Measurements from ENCODE around the gene ECT2. TPM values are rescaled to one million over a fixed set of nuclear protein-coding genes. Genes with fewer than 3 reads are reported as not detected.

Gene ECT2
- polyA plus RNA-seq, 3 donors: 2.6 to 3.3 (median 2.7) TPM

- peaks cover 84% of the 10 kb centered on the region for H3K79me2 ChIP-seq (ENCODE audit: insufficient read depth, low read length)
- peak overlapping the region in 5 of 7 donors; percentile 7 to 80 (median 10) for H3K27ac Mint-ChIP-seq
- WGBS (ENCODE audit: insufficient coverage): 88% methylated on average over 1 of the region's 2 CpGs
These were observed 43.5 kb upstream of the ECT2 start for GRCh38 chr3:172707030-172707429.

GRCh38 chr3:172707967-172708366 lies 42.6 kb upstream of the ECT2 start:
- Mint-ChIP-seq H3K27me3 (ENCODE audit: low read depth in 3 of 3) (no peaks in the 10 kb centered on the region), H3K9me3 (no peaks in the 10 kb centered on the region), H3K4me1 (peaks cover 43% of the 10 kb centered on the region), H3K27ac (peak overlapping the region in 1 of 7 donors; percentile 67), H3K36me3 (peaks cover 6 to 7% of the 10 kb centered on the region in 2 donors), H3K4me3 (no peak overlapping the region)
- no peak overlapping the region for H3K27ac ChIP-seq (ENCODE audit: low read depth in 1 of 2, low read length in 2 of 2)
- no CpG with 5 or more reads among the region's 1 CpG for WGBS (ENCODE audit: insufficient coverage)
- intact Hi-C loops (cut with micrococcal nuclease): no loop called here
- H3K79me2 ChIP-seq (ENCODE audit: insufficient read depth, low read length): peaks cover 75% of the 10 kb centered on the region
- no peak overlapping the region for H2AFZ ChIP-seq (ENCODE audit: insufficient read depth, low read depth, low read length, poor library complexity, severe bottlenecking)
- no peak overlapping the region for H3K4me2 ChIP-seq (replicated peaks; ENCODE audit: extremely low read depth, low read length, poor library complexity, severe bottlenecking)
- peak in 1 of 3 donors; percentile 26 for DNase-seq
- H3K4me3 ChIP-seq (replicated peaks in 1 of 3; ENCODE audit: low read depth in 2 of 3, low read length in 3 of 3): no peak overlapping the region
- H3K9ac ChIP-seq (ENCODE audit: insufficient read depth, low read length, poor library complexity, severe bottlenecking): no peak overlapping the region
- no peaks in the 10 kb centered on the region for H3K27me3 ChIP-seq (ENCODE audit: control insufficient read depth in 2 of 2, insufficient read depth in 2 of 2, low read length in 2 of 2)
- peaks cover 28 to 35% of the 10 kb centered on the region in 2 donors for H3K4me1 ChIP-seq (ENCODE audit: control insufficient read depth in 1 of 2, insufficient read depth in 2 of 2, low read length in 2 of 2)
- no peak for TF ChIP-seq CTCF (IDR thresholded peaks at IDR 0.05)
- H4K20me1 ChIP-seq (ENCODE audit: insufficient read depth, low read length): peaks cover 9% of the 10 kb centered on the region
- H3K36me3 ChIP-seq (replicated peaks in 1 of 2; ENCODE audit: control insufficient read depth in 1 of 2, insufficient read depth in 2 of 2, low read length in 2 of 2): no peaks in the 10 kb centered on the region
- H3K9me3 ChIP-seq (replicated peaks in 1 of 2; ENCODE audit: control insufficient read depth in 1 of 2, insufficient read depth in 1 of 2, low read length in 2 of 2): no peaks in the 10 kb centered on the region

More at GRCh38 chr3:172707030-172707429, 43.5 kb upstream of the ECT2 start:
- no peak overlapping the region for H3K4me3 ChIP-seq (replicated peaks in 1 of 3; ENCODE audit: low read depth in 2 of 3, low read length in 3 of 3)
- no peak overlapping the region for H3K4me2 ChIP-seq (replicated peaks; ENCODE audit: extremely low read depth, low read length, poor library complexity, severe bottlenecking)
- H4K20me1 ChIP-seq (ENCODE audit: insufficient read depth, low read length): peaks cover 14% of the 10 kb centered on the region
- TF ChIP-seq CTCF (IDR thresholded peaks at IDR 0.05): no peak
- H3K4me1 ChIP-seq (ENCODE audit: control insufficient read depth in 1 of 2, insufficient read depth in 2 of 2, low read length in 2 of 2): peaks cover 29 to 35% of the 10 kb centered on the region in 2 donors
- H3K4me3 Mint-ChIP-seq: no peak overlapping the region
- H3K9ac ChIP-seq (ENCODE audit: insufficient read depth, low read length, poor library complexity, severe bottlenecking): no peak overlapping the region
- peak in 2 of 3 donors; percentile 22 to 31 for DNase-seq
- no peak overlapping the region for H2AFZ ChIP-seq (ENCODE audit: insufficient read depth, low read depth, low read length, poor library complexity, severe bottlenecking)
- H3K27me3 ChIP-seq (ENCODE audit: control insufficient read depth in 2 of 2, insufficient read depth in 2 of 2, low read length in 2 of 2): no peaks in the 10 kb centered on the region
- H3K36me3 ChIP-seq (replicated peaks in 1 of 2; ENCODE audit: control insufficient read depth in 1 of 2, insufficient read depth in 2 of 2, low read length in 2 of 2): no peaks in the 10 kb centered on the region
- no peaks in the 10 kb centered on the region for H3K27me3 Mint-ChIP-seq (ENCODE audit: low read depth in 3 of 3)
- no peak overlapping the region for H3K27ac ChIP-seq (ENCODE audit: low read depth in 1 of 2, low read length in 2 of 2)
- peaks cover 6 to 11% of the 10 kb centered on the region in 2 donors for H3K36me3 Mint-ChIP-seq
- no peaks in the 10 kb centered on the region for H3K9me3 ChIP-seq (replicated peaks in 1 of 2; ENCODE audit: control insufficient read depth in 1 of 2, insufficient read depth in 1 of 2, low read length in 2 of 2)
- H3K9me3 Mint-ChIP-seq: no peaks in the 10 kb centered on the region
- peaks cover 46% of the 10 kb centered on the region for H3K4me1 Mint-ChIP-seq
- intact Hi-C loops (cut with micrococcal nuclease): no loop called here
